ENCODE data around the gene ARL6IP1. TPM values are rescaled to one million over a fixed set of nuclear protein-coding genes. Genes with fewer than 3 reads are reported as not detected.

Gene ARL6IP1
- total and polyA plus RNA-seq, 2 of the 13 experiments (the other 11 are each of a cell fraction or from before 2014, with no cell fraction given) = 263 to 373 TPM

GRCh38 chr16:18789850-18790706 is 11.3 kb downstream of the ARL6IP1 start, which contains the start of gene RPS15A (continued):
- TF ChIP-seq ZNF609 (CRISPR knock-in tag; IDR thresholded peaks at IDR 0.05; ENCODE audit: borderline replicate concordance) = peak; percentile 85
- no peak for TF ChIP-seq ZNF468 (CRISPR knock-in tag; IDR thresholded peaks at IDR 0.05)
- peak; percentile 72; the same call in 1 of the 2 replicates for TF ChIP-seq ZNF83 (CRISPR knock-in tag; IDR thresholded peaks at IDR 0.05; ENCODE audit: borderline replicate concordance)
- peak; percentile 92 for TF ChIP-seq ZNF510 (CRISPR knock-in tag; IDR thresholded peaks at IDR 0.05; ENCODE audit: low read depth)
- TF ChIP-seq TRIM22 (IDR thresholded peaks at IDR 0.05) = no peak
- TF ChIP-seq TRAFD1 (CRISPR knock-in tag; IDR thresholded peaks at IDR 0.05; ENCODE audit: borderline replicate concordance) = peak; percentile 58; the same call in 1 of the 2 replicates
- TF ChIP-seq ZBED4 (CRISPR knock-in tag; IDR thresholded peaks at IDR 0.05; ENCODE audit: borderline replicate concordance) = peak; percentile 90
- TF ChIP-seq SIN3A (IDR thresholded peaks at IDR 0.05; ENCODE audit: borderline replicate concordance, low read depth, low read length) = peak; percentile 88; the same call in 1 of the 2 replicates
- peak; percentile 68 for TF ChIP-seq BCL6 (CRISPR knock-in tag; IDR thresholded peaks at IDR 0.05)
- TF ChIP-seq SOX5 (CRISPR knock-in tag; IDR thresholded peaks at IDR 0.05; ENCODE audit: borderline replicate concordance) = peak; percentile 78
- TF ChIP-seq POLR2G (IDR thresholded peaks at IDR 0.05; ENCODE audit: low read depth, low read length) = peak; percentile 100
- peak; percentile 100 for TF ChIP-seq MYC (CRISPR knock-in tag; IDR thresholded peaks at IDR 0.05; ENCODE audit: borderline replicate concordance)
- TF ChIP-seq ELF3 (CRISPR knock-in tag; IDR thresholded peaks at IDR 0.05) = peak; percentile 87
- peak; percentile 90 for TF ChIP-seq ZNF768 (CRISPR knock-in tag; IDR thresholded peaks at IDR 0.05)
- peak; percentile 100 for TF ChIP-seq ZNF891 (CRISPR knock-in tag; IDR thresholded peaks at IDR 0.05)
- TF ChIP-seq ZNF780A (CRISPR knock-in tag; IDR thresholded peaks at IDR 0.05) = peak; percentile 95
- peak; percentile 96 for TF ChIP-seq ZNF878 (CRISPR knock-in tag; IDR thresholded peaks at IDR 0.05)
